Naive B cell (primary cell): ENCODE data around the gene KLHL2. TPM values are rescaled to one million over a fixed set of nuclear protein-coding genes. Genes with fewer than 3 reads are reported as not detected.
A peak's percentile ranks its signal among the peaks of the same experiment; 100 is the strongest.

Source experiments
- ATAC-seq, 2 donors: fragments of 150-1000 bp; cut with Tn5 transposase; 2 replicates each; pipeline ENCODE4 v1.10.0; 2021; ENCODE audit warnings: low read depth in 2 of 2, mild to moderate bottlenecking in 2 of 2, moderate library complexity in 2 of 2
- DNase-seq: peaks from one replicate; pipeline ENCODE4 v3.0.0; 2022
- H3K27ac Mint-ChIP-seq, 6 donors: one replicate each; pipeline ENCODE4 v1.8.0; 2020 to 2022; ENCODE audit warnings: mild to moderate bottlenecking in 6 of 6, mixed read lengths in 6 of 6, moderate library complexity in 5 of 6, inconsistent platforms in 2 of 6
- H3K27me3 Mint-ChIP-seq, 3 donors: one replicate each; pipeline ENCODE4 v1.8.0; 2021 to 2022; ENCODE audit warnings: mixed read lengths in 3 of 3, mild to moderate bottlenecking in 1 of 3
- H3K36me3 Mint-ChIP-seq, 2 donors: one replicate each; pipeline ENCODE4 v1.8.0; 2020 to 2022; ENCODE audit warnings: mixed read lengths in 2 of 2, inconsistent platforms in 1 of 2, mild to moderate bottlenecking in 1 of 2
- H3K4me1 Mint-ChIP-seq, 3 donors: one replicate each; pipeline ENCODE4 v1.8.0; 2020 to 2022; ENCODE audit warnings: mixed read lengths in 3 of 3, inconsistent platforms in 1 of 3, mild to moderate bottlenecking in 1 of 3, moderate library complexity in 1 of 3
- H3K4me3 Mint-ChIP-seq, 8 donors: one replicate each; pipeline ENCODE4 v1.8.0; 2020 to 2022; ENCODE audit warnings: mild to moderate bottlenecking in 8 of 8, mixed read lengths in 8 of 8, moderate library complexity in 8 of 8, inconsistent platforms in 2 of 8
- H3K9me3 Mint-ChIP-seq, 7 donors: one replicate each; pipeline ENCODE4 v1.8.0; 2020 to 2022; ENCODE audit warnings: mixed read lengths in 7 of 7, mild to moderate bottlenecking in 5 of 7, inconsistent platforms in 2 of 7, moderate library complexity in 1 of 7
- polyA plus RNA-seq, 6 donors: library from polyadenylated mRNA; unstranded; fragments of 300-500 nt; fragmentation: Illumina TruSeq; gene quantifications; one replicate each; pipeline ENCODE4 v1.2.3, GENCODE V29; 2021; ENCODE audit warnings: low read depth in 6 of 6

The KLHL2 gene
- polyA plus RNA-seq, 6 donors from 2014 or later: 2.6 to 17.6 (median 10.2) TPM

GRCh38 chr4:165319509-165319908, 112.1 kb downstream of the KLHL2 start:
- ATAC-seq (no peak), DNase-seq (no peak)
- H3K9me3 Mint-ChIP-seq: no peaks in the 10 kb centered on the region
- H3K27me3 Mint-ChIP-seq: no peaks in the 10 kb centered on the region
- peaks cover 5 to 10% (median 8%) of the 10 kb centered on the region in 3 donors for H3K4me1 Mint-ChIP-seq
- peak overlapping the region in 1 of 6 donors; percentile 69 for H3K27ac Mint-ChIP-seq
- no peak overlapping the region for H3K4me3 Mint-ChIP-seq
- H3K36me3 Mint-ChIP-seq: no peaks in the 10 kb centered on the region

- Mint-ChIP-seq H3K4me1 (peaks cover 5 to 24% (median 19%) of the 10 kb centered on the region in 3 donors), H3K36me3 (no peaks in the 10 kb centered on the region), H3K9me3 (no peaks in the 10 kb centered on the region), H3K4me3 (peak overlapping the region in 2 of 8 donors; percentile 11 to 67), H3K27me3 (no peaks in the 10 kb centered on the region), H3K27ac (no peak overlapping the region)
- ATAC-seq (no peak), DNase-seq (no peak)
These were observed 117.0 kb downstream of the KLHL2 start for GRCh38 chr4:165324236-165324917.

- no peak overlapping the region for H3K4me3 Mint-ChIP-seq
- peaks cover 9 to 24% (median 19%) of the 10 kb centered on the region in 3 donors for H3K4me1 Mint-ChIP-seq
- ATAC-seq (no peak), DNase-seq (no peak)
- no peaks in the 10 kb centered on the region for H3K9me3 Mint-ChIP-seq
- no peaks in the 10 kb centered on the region for H3K36me3 Mint-ChIP-seq
- peak overlapping the region in 2 of 6 donors; percentile 69 to 92 for H3K27ac Mint-ChIP-seq
- no peaks in the 10 kb centered on the region for H3K27me3 Mint-ChIP-seq
These were observed 117.5 kb downstream of the KLHL2 start for GRCh38 chr4:165324918-165325304.

- no peaks in the 10 kb centered on the region for H3K27me3 Mint-ChIP-seq
- ATAC-seq (no peak), DNase-seq (no peak)
- peaks cover 15 to 25% (median 22%) of the 10 kb centered on the region in 3 donors for H3K4me1 Mint-ChIP-seq
- peak overlapping the region in 4 of 8 donors; percentile 20 to 69 (median 60) for H3K4me3 Mint-ChIP-seq
- H3K27ac Mint-ChIP-seq: peak overlapping the region in 4 of 6 donors; percentile 51 to 92 (median 85)
- H3K9me3 Mint-ChIP-seq: no peaks in the 10 kb centered on the region
- H3K36me3 Mint-ChIP-seq: no peaks in the 10 kb centered on the region
These were observed 118.6 kb downstream of the KLHL2 start for GRCh38 chr4:165325732-165326512.

DNA sequence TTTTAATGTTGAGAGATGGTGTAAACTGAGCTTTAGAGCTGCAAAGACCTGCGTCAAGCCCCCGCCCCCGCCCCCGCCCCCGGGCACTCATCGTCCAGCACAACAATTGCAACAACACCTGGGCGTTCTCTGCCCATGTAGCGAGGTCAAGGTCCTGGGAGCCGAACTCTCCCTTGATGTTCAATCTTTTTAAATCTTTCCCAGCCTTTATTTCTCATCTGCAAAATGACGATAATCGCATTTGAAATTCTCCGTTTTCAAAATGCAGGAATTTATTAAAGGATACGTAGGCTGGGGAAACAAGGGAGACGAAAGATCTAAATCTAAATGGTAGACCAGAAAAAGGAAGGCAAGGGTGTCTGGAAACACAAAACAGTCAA, 119.5 kb downstream of the KLHL2 start:
- Mint-ChIP-seq H3K36me3 (peaks cover under 1 to 9% of the 10 kb centered on the region in 2 donors), H3K4me1 (peaks cover 20 to 30% (median 25%) of the 10 kb centered on the region in 3 donors), H3K27ac (no peak overlapping the region), H3K9me3 (no peaks in the 10 kb centered on the region), H3K4me3 (no peak overlapping the region), H3K27me3 (no peaks in the 10 kb centered on the region)
- ATAC-seq (peak in 1 of 2 donors; percentile 1), DNase-seq (no peak)

GRCh38 chr4:165327211-165328100, 120.1 kb downstream of the KLHL2 start, which contains the start of gene MSMO1:
Gene MSMO1 (plus strand): TSS chr4:165327669. CDS start chr4:165333371, 5,702 bp downstream.
- Mint-ChIP-seq H3K4me3 (no peak within 1 kb of the TSS), H3K27ac (no peak within 1 kb of the TSS), H3K4me1 (peaks cover 26 to 36% (median 31%) of the 10 kb centered on the region in 3 donors), H3K36me3 (peaks cover 5 to 15% of the 10 kb centered on the region in 2 donors), H3K27me3 (no peaks in the 10 kb centered on the region), H3K9me3 (no peaks in the 10 kb centered on the region)
- peak; percentile 98 for DNase-seq
- ATAC-seq: peak; percentile 94 to 96

- H3K27me3 Mint-ChIP-seq: no peaks in the 10 kb centered on the region
- DNase-seq (no peak), ATAC-seq (no peak)
- peaks cover 5 to 16% of the 10 kb centered on the region in 2 donors for H3K36me3 Mint-ChIP-seq
- H3K4me3 Mint-ChIP-seq: no peak overlapping the region
- peaks cover 29 to 41% (median 34%) of the 10 kb centered on the region in 3 donors for H3K4me1 Mint-ChIP-seq
- no peaks in the 10 kb centered on the region for H3K9me3 Mint-ChIP-seq
- no peak overlapping the region for H3K27ac Mint-ChIP-seq
These were observed 120.7 kb downstream of the KLHL2 start for GRCh38 chr4:165328101-165328425.

DNA sequence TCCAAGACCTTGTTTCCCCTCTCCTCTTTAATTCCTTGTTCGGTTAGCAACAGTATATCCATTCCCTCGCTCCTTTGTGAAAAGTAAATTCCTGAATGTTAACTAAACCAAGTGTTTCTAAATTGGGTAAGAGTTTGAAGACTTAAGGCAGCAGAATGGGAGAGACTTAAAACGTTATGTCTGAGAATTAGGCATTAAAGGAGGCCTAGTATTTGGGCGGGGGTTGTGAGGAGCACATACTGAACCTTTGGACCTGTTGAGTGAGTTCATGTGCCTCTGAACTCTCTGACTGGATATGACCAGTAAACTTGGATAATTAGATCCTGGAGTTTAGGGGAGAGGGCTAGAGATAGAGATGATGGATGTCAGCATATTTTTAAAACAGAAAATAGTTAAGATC, 121.3 kb downstream of the KLHL2 start:
- no peak overlapping the region for H3K4me3 Mint-ChIP-seq
- H3K27ac Mint-ChIP-seq: no peak overlapping the region
- H3K4me1 Mint-ChIP-seq: peaks cover 30 to 41% (median 34%) of the 10 kb centered on the region in 3 donors
- ATAC-seq (no peak), DNase-seq (no peak)
- H3K9me3 Mint-ChIP-seq: no peaks in the 10 kb centered on the region
- H3K27me3 Mint-ChIP-seq: no peaks in the 10 kb centered on the region
- H3K36me3 Mint-ChIP-seq: peaks cover 5 to 16% of the 10 kb centered on the region in 2 donors

GRCh38 chr4:165330071-165330470, 122.7 kb downstream of the KLHL2 start:
- H3K27me3 Mint-ChIP-seq: no peaks in the 10 kb centered on the region
- H3K4me3 Mint-ChIP-seq: peak overlapping the region in 1 of 8 donors; percentile 82
- no peak for ATAC-seq
- peaks cover 5 to 16% of the 10 kb centered on the region in 2 donors for H3K36me3 Mint-ChIP-seq
- peaks cover 32 to 41% (median 35%) of the 10 kb centered on the region in 3 donors for H3K4me1 Mint-ChIP-seq
- H3K27ac Mint-ChIP-seq: no peak overlapping the region
- DNase-seq: no peak
- H3K9me3 Mint-ChIP-seq: no peaks in the 10 kb centered on the region

GRCh38 chr4:165330666-165331065, 123.3 kb downstream of the KLHL2 start:
- DNase-seq (no peak), ATAC-seq (no peak)
- Mint-ChIP-seq H3K4me1 (peaks cover 32 to 36% (median 35%) of the 10 kb centered on the region in 3 donors), H3K27me3 (no peaks in the 10 kb centered on the region), H3K9me3 (no peaks in the 10 kb centered on the region), H3K36me3 (peaks cover 5 to 16% of the 10 kb centered on the region in 2 donors), H3K27ac (peak overlapping the region in 2 of 6 donors; percentile 60 to 86), H3K4me3 (peak overlapping the region in 2 of 8 donors; percentile 18 to 59)

DNA sequence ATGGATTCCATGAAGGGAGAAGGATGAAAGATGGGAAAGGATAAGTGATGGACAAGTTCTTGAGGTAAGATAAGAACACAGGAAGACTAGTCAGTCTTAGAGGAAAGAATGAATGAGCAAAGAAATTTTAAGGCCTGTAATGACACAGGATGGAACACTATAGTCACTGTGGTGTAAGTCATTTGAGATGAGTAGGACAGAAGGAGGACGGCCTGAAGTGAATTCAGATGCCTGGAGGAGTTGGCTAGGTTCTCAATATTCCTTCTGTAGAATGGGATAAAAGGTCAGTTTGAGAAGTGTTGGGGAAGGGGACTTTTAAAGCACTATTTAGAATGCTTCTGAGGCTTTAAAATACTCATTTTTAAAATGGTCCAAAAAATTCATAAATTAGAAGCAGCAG, 124.0 kb downstream of the KLHL2 start:
- H3K9me3 Mint-ChIP-seq: no peaks in the 10 kb centered on the region
- H3K27me3 Mint-ChIP-seq: no peaks in the 10 kb centered on the region
- H3K36me3 Mint-ChIP-seq: peaks cover 5 to 16% of the 10 kb centered on the region in 2 donors
- peak overlapping the region in 3 of 6 donors; percentile 13 to 75 (median 44) for H3K27ac Mint-ChIP-seq
- DNase-seq (no peak), ATAC-seq (no peak)
- H3K4me3 Mint-ChIP-seq: peak overlapping the region in 3 of 8 donors; percentile 24 to 48 (median 26)
- H3K4me1 Mint-ChIP-seq: peaks cover 29 to 32% (median 31%) of the 10 kb centered on the region in 3 donors

- H3K4me1 Mint-ChIP-seq: peaks cover 27 to 32% (median 29%) of the 10 kb centered on the region in 3 donors
- H3K9me3 Mint-ChIP-seq: no peaks in the 10 kb centered on the region
- no peak for DNase-seq
- H3K36me3 Mint-ChIP-seq: peaks cover 5 to 16% of the 10 kb centered on the region in 2 donors
- ATAC-seq: no peak
- H3K27me3 Mint-ChIP-seq: no peaks in the 10 kb centered on the region
- H3K27ac Mint-ChIP-seq: peak overlapping the region in 4 of 6 donors; percentile 3 to 44 (median 14)
- peak overlapping the region in 2 of 8 donors; percentile 38 to 41 for H3K4me3 Mint-ChIP-seq
These were observed 124.5 kb downstream of the KLHL2 start for GRCh38 chr4:165331823-165332222.

DNA sequence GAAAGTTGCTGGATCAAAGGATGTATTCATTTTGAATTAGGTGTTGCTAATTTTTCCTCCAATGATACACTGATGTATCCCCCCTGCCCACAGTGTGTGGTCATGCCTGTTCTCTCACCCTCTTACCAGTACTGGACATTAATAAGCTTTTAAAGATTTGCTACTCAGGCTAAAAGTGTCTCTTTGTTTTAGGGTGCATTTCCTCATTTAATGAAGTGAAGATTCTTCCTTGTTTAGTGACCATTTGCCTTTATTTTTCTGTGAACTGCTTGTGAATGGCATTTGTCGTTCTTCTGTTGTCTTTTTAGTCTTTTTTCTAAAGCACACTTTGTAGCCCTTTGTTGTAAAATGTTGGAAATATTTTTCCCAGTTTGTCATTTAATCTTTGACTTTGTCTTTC, 125.1 kb downstream of the KLHL2 start:
- Mint-ChIP-seq H3K27ac (peak overlapping the region in 4 of 6 donors; percentile 7 to 80 (median 64)), H3K27me3 (no peaks in the 10 kb centered on the region), H3K4me3 (peak overlapping the region in 2 of 8 donors; percentile 37 to 41), H3K4me1 (peaks cover 27 to 32% (median 29%) of the 10 kb centered on the region in 3 donors), H3K36me3 (peaks cover 5 to 16% of the 10 kb centered on the region in 2 donors), H3K9me3 (no peaks in the 10 kb centered on the region)
- no peak for ATAC-seq
- no peak for DNase-seq
